Ovary (tissue), 9 donors: ENCODE results near the gene EPYC. TPM values are rescaled to one million over a fixed set of nuclear protein-coding genes. Genes with fewer than 3 reads are reported as not detected.

Experiments used
- DNase-seq, 5 donors: peaks; one replicate each; pipeline ENCODE4 v3.0.0-alpha.2; 2019 to 2020
- H3K27ac ChIP-seq, 2 donors: fragments of 200-600 bp; one replicate each; pipeline versions ENCODE4 v1.5.1 to v1.8.0; 2019 to 2022
- H3K27me3 ChIP-seq: fragments of 200-600 bp; one replicate; pipeline ENCODE4 v1.8.0; 2022
- H3K36me3 ChIP-seq: fragments of 200-600 bp; sonication (generic); one replicate; pipeline ENCODE4 v1.5.1; 2019
- H3K4me1 ChIP-seq: one replicate; pipeline ENCODE4 v1.8.1; 2013; ENCODE audit warnings: mild to moderate bottlenecking, moderate library complexity; ENCODE audit not compliant: insufficient read depth
- H3K4me3 ChIP-seq: fragments of 200-600 bp; sonication (generic); one replicate; pipeline ENCODE4 v1.5.1; 2017
- H3K9me3 ChIP-seq, 2 donors: fragments of 200-600 bp in 1 of 2; sonication (generic) in 1 of 2; one replicate each; pipeline versions ENCODE4 v1.5.1 to v1.8.1; 2013 to 2019; ENCODE audit warnings: mild to moderate bottlenecking in 1 of 2, moderate library complexity in 1 of 2
- CTCF ChIP-seq, 3 donors: fragments of 450-650 bp in 2 of 3; fragments of 200-600 bp in 1 of 3; IDR thresholded peaks; one replicate each; pipeline versions ENCODE4 v1.5.1 to v1.8.0; 2016 to 2022; ENCODE audit warnings: antibody characterized with exemption in 3 of 3, mild to moderate bottlenecking in 1 of 3
- EP300 ChIP-seq: sonication (generic); formaldehyde crosslinking; IDR thresholded peaks from one replicate; pipeline ENCODE4 v1.6.1; 2017; ENCODE audit warnings: antibody characterized with exemption
- POLR2A ChIP-seq: fragments of 450-650 bp; IDR thresholded peaks from one replicate; pipeline ENCODE4 v1.6.1; 2017; ENCODE audit warnings: antibody characterized with exemption, mild to moderate bottlenecking, moderate library complexity
- WGBS, 3 donors: extraction: QIAGEN DNeasy Blood & Tissue Kit in 1 of 3; methylation state at CpG; one replicate each; pipeline versions ENCODE4 v1.1.5 to v1.1.7; 2013 to 2017; 5-methylcytosine and 5-hydroxymethylcytosine counted together
- intact Hi-C, 4 donors: fragments of 100-400 bp; cut with DNase I; formaldehyde crosslinking; loops; one replicate each; pipeline versions ENCODE4 v1.11.0 to v1.15.1; 2022 to 2023
- polyA plus RNA-seq, 2 donors: library from polyadenylated mRNA; stranded (reverse); fragments of 200-250 nt in 1 of 2; fragments of 350-450 nt in 1 of 2; fragmentation: Illumina TruSeq in 1 of 2; extraction: RNeasy Lipid Tissue Mini Kit (QIAGEN cat#74804) in 1 of 2; gene quantifications; one replicate each; pipeline ENCODE4 v1.2.3, GENCODE V29; 2013 to 2014
- total RNA-seq, 7 donors: library from RNA; depleted of rRNA in 2 of 7; stranded (reverse); fragments of >200 nt in 2 of 7; fragmentation: NEBNext Ultra II Directional in 3 of 7; extraction: Animal tissue kit (Norgen Biotek cat#: 25700) in 3 of 7; gene quantifications; one replicate each; pipeline versions ENCODE4 v1.1.0 to v1.2.4, GENCODE V29; 2016 to 2023
- donor health status: DM: no; HTN: no; CAD: no; lungs with moderate emphysema.
- donor health status: DM: no; HTN: no; CAD: no.
- donor health status: Bipolar disorder and iron deficiency.
- donor health status: DM: yes; HTN: yes; CAD: no.
- donor health status: DM: no; HTN: no; CAD: no.
- donor health status: DM: yes; HTN: yes; CAD: no.

Gene EPYC
- total and polyA plus RNA-seq, 9 donors: 0.16 to 0.43 (median 0.24) TPM; not detected in 6

DNA sequence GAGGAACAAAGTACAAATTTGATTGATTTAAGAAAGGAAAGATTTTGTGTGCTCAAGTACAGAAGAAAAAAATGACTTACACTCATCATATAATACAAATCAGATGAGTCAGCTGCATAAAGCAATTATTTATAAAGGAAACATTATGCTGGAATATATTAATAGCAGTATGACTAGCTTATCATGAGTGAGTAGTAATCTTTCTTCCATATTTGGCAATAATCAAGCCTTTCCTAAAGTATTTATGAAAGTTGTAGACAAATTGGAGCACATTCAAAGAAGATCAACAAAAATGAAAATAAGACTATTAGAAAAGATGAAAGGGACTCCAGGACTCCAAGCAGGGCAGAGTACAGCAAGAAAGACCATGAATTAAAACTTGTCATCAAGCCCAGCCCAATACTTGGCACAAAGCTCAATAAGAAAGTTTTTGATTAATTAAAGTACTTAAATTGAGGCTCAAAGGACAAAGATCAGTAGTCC lies 82.6 kb downstream of the EPYC start:
- H3K4me3 ChIP-seq: no peak overlapping the region

DNA sequence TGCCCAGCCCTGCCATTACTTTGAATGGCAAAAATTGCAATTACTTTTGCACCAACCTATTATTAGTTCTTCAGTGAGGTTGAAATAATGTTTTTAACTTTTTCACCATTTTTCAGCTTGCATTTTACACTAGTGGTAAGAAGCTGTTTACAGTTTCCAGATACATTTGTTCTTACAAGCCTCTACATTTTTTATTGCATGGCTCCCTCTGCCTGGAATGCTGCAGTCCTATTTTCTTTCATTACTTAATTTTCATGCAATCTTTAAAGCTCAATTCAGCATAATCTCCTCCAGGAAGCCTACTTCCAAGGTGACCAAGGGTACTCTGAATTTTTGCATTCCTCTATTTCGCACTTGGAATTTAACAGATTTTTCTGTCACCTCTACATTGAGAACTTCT lies 83.2 kb downstream of the EPYC start:
- 60 to 81% (median 65%) methylated on average over 1 of the region's 1 CpG for WGBS, 3 donors
- H3K4me3 ChIP-seq: no peak overlapping the region
- intact Hi-C loops: no loop called here
- DNase-seq: no peak
- no peak overlapping the region for H3K27ac ChIP-seq
- peaks cover 3% of the 10 kb centered on the region for H3K4me1 ChIP-seq
- no peaks in the 10 kb centered on the region for H3K27me3 ChIP-seq
- no peaks in the 10 kb centered on the region for H3K9me3 ChIP-seq
- TF ChIP-seq POLR2A: no peak
- no peak for TF ChIP-seq CTCF (IDR thresholded peaks at IDR 0.05)
- TF ChIP-seq EP300: no peak
- H3K36me3 ChIP-seq: no peaks in the 10 kb centered on the region

More for the DNA sequence above, 82.6 kb downstream of the EPYC start:
- Histone ChIP-seq H3K27me3 (no peaks in the 10 kb centered on the region), H3K9me3 (no peaks in the 10 kb centered on the region), H3K27ac (no peak overlapping the region), H3K4me1 (peaks cover 3% of the 10 kb centered on the region), H3K36me3 (no peaks in the 10 kb centered on the region)
- DNase-seq: no peak
- intact Hi-C loops: no loop called here
- TF ChIP-seq POLR2A (no peak), EP300 (no peak), CTCF (IDR thresholded peaks at IDR 0.05) (no peak)

- H3K4me3 ChIP-seq: no peak overlapping the region
- DNase-seq: no peak
- H3K27ac ChIP-seq: no peak overlapping the region
- WGBS, 3 donors: 96 to 98% (median 97%) methylated on average over 1 of the region's 1 CpG
- H3K36me3 ChIP-seq: no peaks in the 10 kb centered on the region
- no peak for TF ChIP-seq EP300
- no peak for TF ChIP-seq POLR2A
- no peak for TF ChIP-seq CTCF (IDR thresholded peaks at IDR 0.05)
- no peaks in the 10 kb centered on the region for H3K9me3 ChIP-seq
- intact Hi-C loops: no loop called here
- no peaks in the 10 kb centered on the region for H3K27me3 ChIP-seq
- H3K4me1 ChIP-seq: peaks cover 3% of the 10 kb centered on the region
Measured at GRCh38 chr12:90920222-90920621, 84.5 kb downstream of the EPYC start.

DNA sequence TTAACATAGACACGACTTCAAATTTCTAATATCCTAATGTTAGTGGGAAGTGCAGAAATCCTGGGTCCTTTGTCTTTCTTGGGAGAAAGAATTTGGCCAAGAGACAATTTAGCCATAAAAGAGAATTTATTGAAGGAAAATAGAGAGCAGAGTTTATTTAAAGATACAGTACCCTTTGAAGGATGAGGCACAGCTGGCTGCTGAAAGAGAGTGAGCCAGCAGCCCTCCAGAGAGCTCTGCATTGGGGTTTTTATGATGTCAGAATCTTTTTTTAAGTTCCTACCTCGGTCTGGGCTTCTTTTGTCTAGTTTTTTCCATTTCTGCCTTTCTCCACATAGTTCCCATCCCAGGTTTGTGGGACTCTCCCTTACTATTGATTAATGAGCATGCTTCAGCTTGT lies 87.3 kb downstream of the EPYC start:
- Histone ChIP-seq H3K4me1 (peaks cover 3% of the 10 kb centered on the region), H3K27ac (no peak overlapping the region), H3K36me3 (no peaks in the 10 kb centered on the region), H3K27me3 (no peaks in the 10 kb centered on the region), H3K4me3 (no peak overlapping the region), H3K9me3 (no peaks in the 10 kb centered on the region)
- intact Hi-C loops: no loop called here
- TF ChIP-seq EP300 (no peak), CTCF (IDR thresholded peaks at IDR 0.05) (no peak), POLR2A (no peak)
- DNase-seq: no peak
- WGBS, 3 donors: 34 to 52% (median 44%) methylated on average over 2 of the region's 2 CpGs

DNA sequence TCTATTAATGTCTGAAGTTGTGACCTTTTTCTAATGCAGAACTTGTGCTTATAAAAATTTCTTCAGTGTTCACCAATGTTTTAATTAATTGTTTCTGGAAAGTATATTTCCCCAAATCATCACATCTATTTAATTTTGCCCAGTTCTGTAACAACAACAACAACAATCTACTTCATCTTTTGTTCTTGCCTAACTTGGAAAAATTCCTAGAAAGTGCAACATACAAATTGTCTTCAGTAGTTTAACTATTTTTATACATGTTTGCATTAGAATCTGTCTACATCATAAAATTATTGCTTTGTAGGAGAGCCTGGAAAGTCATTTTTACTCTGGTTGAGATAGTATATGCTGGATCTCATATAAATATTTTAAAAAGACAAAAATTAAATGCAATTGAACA lies 88.3 kb downstream of the EPYC start:
- no peak for DNase-seq
- no peaks in the 10 kb centered on the region for H3K9me3 ChIP-seq
- no peak overlapping the region for H3K27ac ChIP-seq
- no peaks in the 10 kb centered on the region for H3K27me3 ChIP-seq
- no peaks in the 10 kb centered on the region for H3K36me3 ChIP-seq
- TF ChIP-seq CTCF (IDR thresholded peaks at IDR 0.05) (no peak), EP300 (no peak), POLR2A (no peak)
- H3K4me1 ChIP-seq: peaks cover 3% of the 10 kb centered on the region
- intact Hi-C loops: no loop called here
- no peak overlapping the region for H3K4me3 ChIP-seq
